Measurements from ENCODE around the gene LRRC10. TPM values are rescaled to one million over a fixed set of nuclear protein-coding genes. Genes with fewer than 3 reads are reported as not detected.

LRRC10 gene
- total RNA-seq, 2 experiments from 2014 or later = not detected

Small RNAs within 50 kb of the gene (microRNA-seq; reads per million reads assigned to microRNA genes)
- not detected for gene MIR3913-1
- gene MIR3913-2 = not detected

Other genes starting within 250 kb of the LRRC10 start
- gene FRS2, start 140.5 kb downstream of the LRRC10 start, total RNA-seq = 10 to 100 TPM; 13.0 to 13.7 TPM
- gene CCT2, start 25.4 kb downstream of the LRRC10 start, total RNA-seq = 100 to 1,000 TPM; 238 to 252 TPM
- not detected for gene BEST3, start 88.4 kb upstream of the LRRC10 start, total RNA-seq
- gene RAB3IP, start 128.0 kb upstream of the LRRC10 start, total RNA-seq = 10 to 100 TPM; 26.2 to 27.7 TPM
- gene MYRFL, start 214.3 kb upstream of the LRRC10 start, total RNA-seq = not detected